Activated naive CD8-positive, alpha-beta T cell (primary cell): ENCODE measurements around the gene PKHD1.

Experiments used
- H3K27ac Mint-ChIP-seq: one replicate; pipeline ENCODE4 v1.8.0; 2021; ENCODE audit warnings: mixed read lengths
- H3K27me3 Mint-ChIP-seq: one replicate; pipeline ENCODE4 v1.8.0; 2021; ENCODE audit warnings: mixed read lengths
- H3K36me3 Mint-ChIP-seq: one replicate; pipeline ENCODE4 v1.8.0; 2021; ENCODE audit warnings: mixed read lengths
- H3K4me1 Mint-ChIP-seq: one replicate; pipeline ENCODE4 v1.8.0; 2021; ENCODE audit warnings: low read depth, mixed read lengths
- H3K4me3 Mint-ChIP-seq: one replicate; pipeline ENCODE4 v1.8.0; 2021; ENCODE audit warnings: mild to moderate bottlenecking, mixed read lengths
- H3K9me3 Mint-ChIP-seq: one replicate; pipeline ENCODE4 v1.8.0; 2021; ENCODE audit warnings: low read depth, mixed read lengths

Gene PKHD1

DNA sequence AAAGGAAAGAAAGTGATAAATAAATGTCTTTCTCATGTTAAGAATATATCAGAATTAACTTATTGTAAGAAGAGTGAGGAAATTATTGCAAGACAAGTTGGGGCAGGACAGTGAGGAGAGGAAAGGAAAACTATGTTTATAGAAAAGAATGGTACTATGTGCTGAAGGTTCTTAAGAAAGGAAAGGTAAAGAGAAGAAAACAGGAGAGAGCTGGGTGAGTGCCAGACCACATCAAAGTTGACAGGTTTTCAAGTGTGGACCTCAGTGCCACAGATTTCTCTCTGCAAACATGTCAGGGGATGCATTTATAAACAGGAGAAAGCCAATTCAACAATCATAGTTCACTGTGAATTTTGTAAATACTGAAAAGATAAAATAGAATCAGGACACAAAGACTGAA, 439.2 kb downstream of the PKHD1 start:
- H3K4me1 Mint-ChIP-seq: no peaks in the 10 kb centered on the region

DNA sequence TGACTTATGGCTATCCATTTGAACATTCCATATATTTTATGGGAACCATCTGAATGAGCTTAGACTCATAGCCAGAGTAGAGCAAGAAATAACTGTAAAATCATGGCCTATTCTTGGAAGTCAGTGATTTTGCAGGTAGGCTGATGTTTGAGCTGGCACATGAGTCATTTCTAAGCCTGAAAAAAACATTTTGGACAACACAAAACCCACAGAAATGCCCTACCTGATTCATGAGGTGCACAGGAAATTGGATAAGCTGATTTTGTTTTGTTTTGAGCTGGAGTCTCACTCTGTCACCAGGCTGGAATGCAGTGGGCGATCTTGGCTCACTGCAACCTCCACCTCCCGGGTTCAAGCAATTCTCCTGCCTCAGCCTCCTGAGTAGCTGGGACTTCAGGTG, 443.0 kb downstream of the PKHD1 start:
- Mint-ChIP-seq H3K4me3 (no peak overlapping the region), H3K27ac (no peak overlapping the region), H3K27me3 (no peaks in the 10 kb centered on the region), H3K4me1 (no peaks in the 10 kb centered on the region), H3K9me3 (peaks cover 4% of the 10 kb centered on the region), H3K36me3 (no peaks in the 10 kb centered on the region)

More for the DNA sequence above, 439.2 kb downstream of the PKHD1 start:
- H3K4me3 Mint-ChIP-seq: no peak overlapping the region
- H3K9me3 Mint-ChIP-seq: peaks cover 4% of the 10 kb centered on the region
- H3K27me3 Mint-ChIP-seq: no peaks in the 10 kb centered on the region
- no peaks in the 10 kb centered on the region for H3K36me3 Mint-ChIP-seq
- H3K27ac Mint-ChIP-seq: no peak overlapping the region

DNA sequence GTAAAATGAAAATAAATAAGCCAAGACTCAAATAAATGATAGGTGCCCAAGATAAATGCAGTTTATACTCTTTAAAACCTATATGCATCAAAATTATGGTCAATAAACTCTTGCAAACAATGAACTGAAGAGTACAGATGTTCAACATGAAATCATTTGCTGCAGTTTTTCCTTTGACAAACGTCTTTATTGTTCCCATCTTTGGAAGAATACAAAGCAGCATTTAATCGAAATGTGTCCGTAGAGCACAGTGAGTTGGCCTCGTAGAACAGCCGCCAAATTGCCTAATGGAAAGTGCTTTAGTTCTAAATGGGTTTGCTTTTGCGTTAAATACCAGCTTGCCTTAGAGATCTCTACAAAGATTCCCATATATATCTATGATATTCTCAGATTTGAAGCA, 447.4 kb downstream of the PKHD1 start:
- no peaks in the 10 kb centered on the region for H3K4me1 Mint-ChIP-seq
- H3K4me3 Mint-ChIP-seq: no peak overlapping the region
- no peaks in the 10 kb centered on the region for H3K9me3 Mint-ChIP-seq
- no peaks in the 10 kb centered on the region for H3K27me3 Mint-ChIP-seq
- H3K36me3 Mint-ChIP-seq: no peaks in the 10 kb centered on the region
- no peak overlapping the region for H3K27ac Mint-ChIP-seq

DNA sequence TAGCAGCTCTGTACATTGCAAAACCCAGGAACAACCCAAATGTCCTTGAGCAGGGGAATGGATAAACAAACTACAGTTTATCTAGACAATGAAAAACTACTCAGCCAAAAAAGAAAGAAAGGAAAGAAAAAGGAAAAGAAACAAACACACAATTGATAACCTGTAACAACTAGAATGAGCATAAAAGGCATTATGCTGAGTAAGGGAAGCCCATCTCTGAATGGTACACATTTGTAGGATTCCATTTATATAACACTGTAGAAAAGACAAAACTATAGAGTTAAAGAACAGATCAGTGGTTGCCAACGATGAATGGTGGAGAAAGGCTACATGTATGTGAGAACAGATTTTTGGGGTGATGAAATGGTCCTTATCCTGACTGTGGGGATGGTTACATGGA, 454.0 kb downstream of the PKHD1 start:
- Mint-ChIP-seq H3K4me3 (no peak overlapping the region), H3K27ac (no peak overlapping the region)

DNA sequence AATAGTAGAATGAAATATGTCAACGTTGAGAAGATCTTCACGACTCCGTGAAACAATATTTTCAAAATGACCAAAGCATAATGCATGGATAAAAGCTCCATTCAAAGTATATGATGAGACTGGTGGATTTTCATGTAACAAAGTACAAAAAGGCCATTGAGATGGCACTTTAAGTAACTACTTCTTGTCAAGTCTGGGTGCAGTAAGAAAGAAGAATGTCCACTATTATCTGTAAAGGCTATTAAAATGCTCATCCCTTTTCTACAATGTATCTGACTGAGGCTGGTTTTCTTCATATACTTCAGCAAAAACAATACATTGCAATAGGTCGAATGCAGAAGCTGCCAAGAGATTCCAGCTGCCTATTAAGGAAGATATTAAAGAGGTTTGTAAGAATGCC, 457.4 kb downstream of the PKHD1 start:
- Mint-ChIP-seq H3K4me1 (no peaks in the 10 kb centered on the region), H3K27ac (no peak overlapping the region), H3K4me3 (no peak overlapping the region), H3K9me3 (peaks cover 5% of the 10 kb centered on the region), H3K36me3 (no peaks in the 10 kb centered on the region), H3K27me3 (peaks cover 2% of the 10 kb centered on the region)

More for the DNA sequence above, 454.0 kb downstream of the PKHD1 start:
- no peaks in the 10 kb centered on the region for H3K4me1 Mint-ChIP-seq
- H3K9me3 Mint-ChIP-seq: peaks cover 5% of the 10 kb centered on the region
- no peaks in the 10 kb centered on the region for H3K36me3 Mint-ChIP-seq
- H3K27me3 Mint-ChIP-seq: no peaks in the 10 kb centered on the region

DNA sequence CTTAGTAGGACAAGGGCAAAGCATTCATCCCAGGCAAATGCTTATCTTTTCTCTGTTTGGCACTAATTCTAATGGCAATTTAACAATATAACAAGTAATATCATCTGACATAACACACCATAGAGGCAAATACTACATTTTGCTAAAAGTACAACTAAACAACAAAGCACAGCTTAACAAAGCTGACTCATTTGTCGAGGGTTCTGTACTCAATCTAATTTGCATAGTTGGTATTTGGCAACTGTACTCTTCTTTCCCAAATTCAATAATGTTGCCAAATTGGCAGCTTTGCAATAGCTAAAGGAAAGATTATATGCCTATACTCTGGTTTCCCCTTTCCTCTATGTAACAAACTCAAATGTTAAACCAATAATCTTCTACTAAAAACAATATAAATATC, 461.0 kb downstream of the PKHD1 start:
- no peaks in the 10 kb centered on the region for H3K36me3 Mint-ChIP-seq
- H3K27ac Mint-ChIP-seq: no peak overlapping the region
- peaks cover 2% of the 10 kb centered on the region for H3K27me3 Mint-ChIP-seq
- H3K4me1 Mint-ChIP-seq: no peaks in the 10 kb centered on the region
- peaks cover 5% of the 10 kb centered on the region for H3K9me3 Mint-ChIP-seq
- no peak overlapping the region for H3K4me3 Mint-ChIP-seq

DNA sequence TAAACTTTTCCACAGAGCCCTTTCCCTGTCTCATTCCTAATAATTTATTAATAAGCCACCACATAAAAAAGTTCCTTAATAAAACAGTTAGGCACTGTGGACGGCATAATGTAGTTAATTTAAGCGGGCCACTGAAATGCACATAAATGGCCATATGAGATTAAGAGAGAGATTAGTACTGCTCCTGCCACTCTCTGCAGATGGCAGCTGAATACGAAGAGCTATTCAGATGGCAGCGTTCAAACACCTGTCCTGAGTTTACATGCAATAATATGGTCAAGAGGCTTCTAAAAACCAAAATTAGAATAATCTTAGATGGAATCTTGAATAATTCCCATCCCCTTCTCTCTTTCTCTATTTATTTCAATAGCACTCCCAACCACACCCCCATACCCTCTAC, 461.8 kb downstream of the PKHD1 start:
- peaks cover 2% of the 10 kb centered on the region for H3K27me3 Mint-ChIP-seq
- peaks cover 5% of the 10 kb centered on the region for H3K9me3 Mint-ChIP-seq
- no peak overlapping the region for H3K27ac Mint-ChIP-seq
- no peaks in the 10 kb centered on the region for H3K4me1 Mint-ChIP-seq
- H3K36me3 Mint-ChIP-seq: no peaks in the 10 kb centered on the region
- no peak overlapping the region for H3K4me3 Mint-ChIP-seq

DNA sequence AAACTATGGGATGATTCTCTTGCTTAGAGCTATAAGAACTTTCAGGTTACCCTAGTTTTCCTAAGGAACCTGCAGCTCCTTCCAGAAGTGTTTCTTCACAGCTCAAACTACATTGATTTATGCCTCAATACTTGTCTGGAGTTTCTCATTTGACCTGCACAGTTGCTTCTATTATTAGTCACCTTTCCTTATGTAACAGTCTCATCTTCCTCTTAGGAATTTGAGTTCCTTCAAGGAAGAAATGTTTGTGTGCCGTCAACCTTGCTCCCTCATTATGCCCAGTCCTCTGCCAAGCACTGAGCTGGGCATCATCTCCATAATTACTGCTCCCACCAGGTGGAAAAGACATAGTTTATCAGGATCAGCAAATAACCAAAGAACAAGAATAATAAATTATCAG, 466.4 kb downstream of the PKHD1 start:
- Mint-ChIP-seq H3K4me3 (no peak overlapping the region), H3K27me3 (peaks cover 1% of the 10 kb centered on the region), H3K27ac (no peak overlapping the region), H3K4me1 (no peaks in the 10 kb centered on the region), H3K9me3 (no peaks in the 10 kb centered on the region), H3K36me3 (no peaks in the 10 kb centered on the region)

DNA sequence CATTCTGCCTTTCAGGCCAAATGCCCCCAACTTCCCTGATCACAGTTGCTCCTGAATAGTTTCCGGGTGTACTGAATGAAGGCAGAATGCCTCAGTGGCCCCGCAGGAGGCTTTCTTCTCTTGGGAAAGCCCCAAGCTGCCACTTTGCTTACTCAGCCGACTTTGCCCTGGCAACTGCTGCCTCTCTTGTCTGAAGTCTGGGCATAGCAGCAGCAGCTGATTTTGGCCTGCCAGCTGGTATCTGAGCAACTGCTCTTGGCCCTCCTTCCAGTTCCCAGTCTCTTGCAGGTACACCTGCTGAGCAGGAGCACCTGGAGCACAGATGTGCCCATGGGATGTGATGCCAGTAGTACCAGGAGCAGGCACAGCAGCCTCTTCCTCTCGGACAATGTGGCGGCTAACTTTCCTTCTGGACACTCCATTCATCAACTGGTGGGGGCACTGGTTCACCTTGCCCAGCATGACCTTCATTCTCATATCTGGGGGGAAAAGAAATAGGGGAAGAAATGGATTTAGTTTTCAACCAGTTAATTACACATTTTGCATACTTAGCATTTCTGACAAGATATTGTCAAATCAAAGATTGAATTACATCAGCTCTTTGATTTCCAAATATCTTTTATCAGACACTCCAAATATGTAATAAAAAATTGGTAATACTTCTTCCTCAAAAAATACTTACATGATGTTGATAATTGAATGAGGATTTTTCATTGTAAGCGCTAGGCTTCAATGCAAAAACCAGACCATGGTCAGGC, 468.2 kb downstream of the PKHD1 start:
- H3K36me3 Mint-ChIP-seq: no peaks in the 10 kb centered on the region
- no peak overlapping the region for H3K27ac Mint-ChIP-seq
- H3K9me3 Mint-ChIP-seq: no peaks in the 10 kb centered on the region
- no peaks in the 10 kb centered on the region for H3K4me1 Mint-ChIP-seq
- H3K27me3 Mint-ChIP-seq: no peaks in the 10 kb centered on the region
- no peak overlapping the region for H3K4me3 Mint-ChIP-seq

DNA sequence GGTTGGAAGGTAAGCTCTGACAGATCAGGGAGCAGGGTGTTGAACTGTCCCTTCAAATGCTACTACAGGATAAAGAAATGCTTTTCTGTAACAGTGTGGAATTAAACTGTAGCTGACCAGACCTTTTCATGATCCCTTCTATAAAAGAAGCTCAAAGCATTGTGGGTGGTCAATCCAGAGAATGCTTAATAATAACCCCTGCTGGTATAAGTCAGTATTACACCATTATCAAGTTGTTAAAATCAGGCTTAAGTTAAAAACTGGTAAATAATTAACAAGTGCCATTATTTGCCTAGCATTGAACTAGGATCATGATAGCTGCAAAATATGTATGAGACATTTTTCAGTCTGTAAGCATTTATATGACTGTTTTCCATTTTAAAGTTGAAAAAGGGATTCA, 468.9 kb downstream of the PKHD1 start:
- H3K27me3 Mint-ChIP-seq: no peaks in the 10 kb centered on the region
- no peaks in the 10 kb centered on the region for H3K36me3 Mint-ChIP-seq
- H3K4me1 Mint-ChIP-seq: no peaks in the 10 kb centered on the region
- no peaks in the 10 kb centered on the region for H3K9me3 Mint-ChIP-seq
- H3K27ac Mint-ChIP-seq: no peak overlapping the region
- H3K4me3 Mint-ChIP-seq: no peak overlapping the region

DNA sequence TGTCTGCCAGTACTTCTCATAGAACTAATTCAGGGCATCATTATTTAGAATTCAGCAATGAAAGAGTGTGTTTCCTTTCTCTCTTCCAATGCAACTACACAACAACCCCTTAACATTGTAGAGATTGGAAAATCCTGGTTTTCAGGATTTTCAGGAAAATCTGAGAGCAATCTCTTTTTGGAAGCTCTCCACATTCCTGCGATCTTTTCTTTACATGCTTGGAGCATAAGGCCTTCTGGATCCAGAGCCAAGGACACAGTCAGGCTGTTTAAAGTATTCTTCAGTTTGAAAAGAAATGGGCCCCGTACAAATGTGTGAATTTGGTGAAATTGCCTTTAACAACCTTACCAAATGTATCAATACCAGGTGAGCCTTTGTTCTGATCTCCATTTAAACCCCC, 469.7 kb downstream of the PKHD1 start:
- Mint-ChIP-seq H3K36me3 (no peaks in the 10 kb centered on the region), H3K27me3 (no peaks in the 10 kb centered on the region), H3K27ac (no peak overlapping the region), H3K4me1 (no peaks in the 10 kb centered on the region), H3K9me3 (peaks cover 4% of the 10 kb centered on the region), H3K4me3 (no peak overlapping the region)

DNA sequence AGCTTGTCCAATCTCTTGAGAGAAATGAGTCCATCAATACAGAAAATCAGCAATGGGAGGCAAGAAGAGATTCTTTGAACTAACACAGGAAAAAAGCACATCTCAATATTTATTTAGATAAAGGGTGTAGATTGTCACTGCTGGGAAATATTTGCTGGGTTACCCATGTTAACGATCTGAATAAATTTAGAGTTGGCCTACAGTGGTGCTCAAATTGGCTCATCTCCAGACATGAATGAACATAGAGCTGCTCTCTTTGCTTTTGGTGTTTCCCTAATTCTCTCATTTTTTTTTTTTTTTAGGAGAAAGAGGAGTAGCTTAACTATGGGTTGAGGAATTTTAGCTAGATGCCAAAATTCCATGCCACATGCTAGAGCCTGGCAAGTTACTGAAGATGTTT, 471.2 kb downstream of the PKHD1 start:
- H3K27me3 Mint-ChIP-seq: no peaks in the 10 kb centered on the region
- H3K27ac Mint-ChIP-seq: no peak overlapping the region
- H3K9me3 Mint-ChIP-seq: peaks cover 4% of the 10 kb centered on the region
- no peaks in the 10 kb centered on the region for H3K36me3 Mint-ChIP-seq
- no peaks in the 10 kb centered on the region for H3K4me1 Mint-ChIP-seq
- H3K4me3 Mint-ChIP-seq: no peak overlapping the region

DNA sequence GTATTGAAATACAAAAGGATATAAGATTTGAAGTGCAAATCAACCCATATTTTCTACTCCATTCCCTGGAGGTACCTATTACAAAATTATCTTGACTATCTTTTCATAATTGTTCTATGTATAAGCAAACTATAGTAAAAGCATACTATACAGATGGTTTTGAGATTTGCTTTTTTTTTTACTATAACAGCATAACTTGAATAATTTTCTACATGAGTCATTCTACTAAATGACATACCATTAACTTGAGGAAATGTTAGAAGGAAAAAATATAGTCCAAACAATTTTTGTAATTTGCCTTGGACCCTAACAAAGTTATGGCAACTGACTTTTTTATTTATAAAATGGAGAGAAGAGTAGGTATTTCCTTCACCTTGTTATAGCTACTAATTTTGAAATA, 472.7 kb downstream of the PKHD1 start:
- H3K9me3 Mint-ChIP-seq: peaks cover 4% of the 10 kb centered on the region
- H3K4me1 Mint-ChIP-seq: no peaks in the 10 kb centered on the region
- H3K27me3 Mint-ChIP-seq: no peaks in the 10 kb centered on the region
- H3K36me3 Mint-ChIP-seq: no peaks in the 10 kb centered on the region
- no peak overlapping the region for H3K4me3 Mint-ChIP-seq
- no peak overlapping the region for H3K27ac Mint-ChIP-seq

DNA sequence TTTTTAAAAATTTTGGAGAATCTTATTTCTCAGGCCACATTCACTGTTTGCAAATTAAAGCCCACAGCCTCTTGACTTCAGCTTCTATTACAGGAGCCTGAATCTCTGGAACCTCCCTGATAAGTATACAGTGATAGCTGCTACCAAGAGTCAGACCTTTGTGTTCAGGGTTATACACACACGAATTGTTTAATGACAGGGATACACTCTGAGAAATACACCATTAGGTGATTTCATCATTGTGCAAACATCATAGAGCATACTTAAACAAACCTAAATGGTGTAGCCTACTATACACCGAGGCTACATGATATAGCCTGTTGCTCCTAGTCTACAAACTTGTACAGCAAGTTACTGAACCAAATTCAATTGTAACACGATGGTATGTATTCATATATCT, 473.9 kb downstream of the PKHD1 start:
- H3K9me3 Mint-ChIP-seq: peaks cover 4% of the 10 kb centered on the region
- H3K4me1 Mint-ChIP-seq: no peaks in the 10 kb centered on the region
- H3K36me3 Mint-ChIP-seq: no peaks in the 10 kb centered on the region
- H3K4me3 Mint-ChIP-seq: no peak overlapping the region
- H3K27me3 Mint-ChIP-seq: no peaks in the 10 kb centered on the region
- no peak overlapping the region for H3K27ac Mint-ChIP-seq

DNA sequence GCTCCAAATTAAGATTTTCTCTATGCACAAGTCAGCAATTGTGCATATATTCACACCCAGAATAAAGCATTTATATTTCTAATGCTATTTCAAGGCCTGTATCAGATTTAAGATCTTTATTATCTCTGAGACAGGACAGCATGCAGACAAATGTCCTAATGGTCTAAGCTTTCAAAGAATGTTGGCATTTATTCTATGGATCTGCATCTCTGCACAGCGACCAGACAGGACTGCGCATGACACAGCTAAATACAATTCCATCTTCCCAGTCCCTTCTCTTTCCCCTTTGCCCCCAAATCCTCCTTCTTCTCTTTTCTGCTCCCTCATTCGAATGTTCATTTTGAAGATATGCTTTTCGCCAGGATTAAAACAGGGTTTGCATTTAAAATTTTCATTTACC, 478.5 kb downstream of the PKHD1 start:
- Mint-ChIP-seq H3K4me3 (no peak overlapping the region), H3K27ac (no peak overlapping the region), H3K36me3 (no peaks in the 10 kb centered on the region), H3K27me3 (no peaks in the 10 kb centered on the region), H3K9me3 (peaks cover 4% of the 10 kb centered on the region), H3K4me1 (no peaks in the 10 kb centered on the region)

DNA sequence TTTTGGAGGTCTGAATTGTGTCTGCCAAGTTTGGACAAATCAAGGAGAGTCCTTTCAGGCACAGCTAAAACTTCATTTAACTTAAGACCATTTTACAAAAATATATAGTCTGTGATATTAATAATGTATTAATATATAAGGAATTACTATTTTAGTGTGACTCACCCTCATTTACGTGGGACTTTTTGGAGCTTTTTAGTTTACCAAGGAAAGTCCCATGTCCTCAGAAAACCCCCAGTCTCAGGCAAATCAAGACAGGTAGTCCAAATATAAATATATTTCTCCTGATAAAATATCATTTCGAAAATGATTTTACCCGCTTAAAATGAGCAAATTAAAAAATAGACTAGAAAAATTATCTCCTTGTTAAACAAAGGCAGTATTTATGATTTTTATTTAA, 479.0 kb downstream of the PKHD1 start:
- Mint-ChIP-seq H3K27ac (no peak overlapping the region), H3K27me3 (no peaks in the 10 kb centered on the region), H3K4me1 (no peaks in the 10 kb centered on the region), H3K4me3 (no peak overlapping the region), H3K9me3 (peaks cover 4% of the 10 kb centered on the region), H3K36me3 (no peaks in the 10 kb centered on the region)
